ENCODE data around the gene ENHO.

Gene ENHO

DNA sequence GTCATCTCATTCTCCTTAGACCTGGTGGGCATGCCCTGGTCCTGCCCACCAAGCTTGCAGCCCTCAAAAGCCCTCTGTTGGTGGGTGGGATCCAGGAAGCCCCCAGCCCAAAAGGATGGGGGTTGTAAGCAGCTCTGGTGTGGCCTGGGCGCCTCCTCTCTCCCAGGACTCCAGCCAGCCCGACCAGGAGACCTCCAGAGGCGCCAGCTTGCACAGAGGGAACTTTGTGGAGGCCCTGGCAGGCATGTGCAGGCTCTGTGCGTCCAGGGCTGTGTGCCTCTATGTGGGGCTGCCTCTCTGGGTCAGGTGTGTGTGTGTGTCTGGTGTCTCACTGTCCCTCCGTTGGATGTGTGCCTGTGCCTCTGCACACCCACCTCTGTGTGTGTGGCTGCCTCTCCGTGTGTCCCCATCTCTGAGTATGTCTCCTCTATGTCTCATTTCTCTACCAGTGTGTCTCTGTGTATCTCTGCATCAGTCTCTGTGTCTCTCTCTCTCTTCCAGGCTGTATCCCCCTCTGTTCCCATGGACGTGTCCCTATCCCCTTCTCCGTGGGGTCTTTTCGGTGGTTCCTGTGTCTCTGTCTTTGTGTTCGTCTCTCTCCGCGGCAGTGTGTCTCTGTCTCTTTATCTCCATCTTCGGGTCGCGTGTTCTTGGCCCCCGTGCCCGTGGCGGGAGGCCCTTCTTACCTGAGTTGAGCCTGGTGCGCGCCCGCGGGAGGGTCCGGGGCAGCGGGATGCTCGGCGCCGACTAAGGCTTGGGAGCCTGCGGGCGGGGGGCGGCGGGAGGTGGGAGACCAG is 501 bp downstream of the ENHO start:
- DNase-seq: no peak

DNA sequence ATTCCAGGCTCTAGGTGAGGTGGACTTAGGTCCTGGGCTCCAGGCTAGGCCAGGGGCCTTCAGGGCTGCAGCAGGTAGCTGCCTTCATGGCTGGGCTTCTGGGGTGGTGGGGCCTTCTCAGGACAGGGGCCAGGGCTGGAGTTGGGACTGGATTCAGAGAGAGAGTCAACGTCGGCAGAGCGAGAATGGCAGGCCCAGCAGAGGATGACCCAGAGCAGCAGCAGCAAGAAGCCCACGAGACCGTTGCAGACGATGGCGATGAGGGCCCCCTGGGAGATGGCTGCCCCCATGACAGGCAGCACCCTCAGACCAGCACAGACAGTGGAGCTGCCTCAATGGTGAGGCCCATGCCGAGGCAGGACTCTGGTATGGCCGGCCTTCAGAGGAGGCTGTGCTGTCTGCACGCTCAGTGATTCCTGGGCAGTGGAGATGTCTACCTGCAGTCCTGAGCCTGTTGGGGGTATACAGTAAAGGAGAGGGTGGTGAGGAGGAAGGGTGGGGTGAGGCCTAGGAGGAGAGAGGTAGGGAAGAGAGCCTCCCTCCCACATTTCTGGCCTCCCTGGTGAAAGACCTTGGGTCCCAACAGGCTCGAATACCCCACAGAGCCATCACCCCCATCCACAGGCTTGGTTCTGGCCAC is 1.3 kb downstream of the ENHO start:
- DNase-seq: no peak

DNA sequence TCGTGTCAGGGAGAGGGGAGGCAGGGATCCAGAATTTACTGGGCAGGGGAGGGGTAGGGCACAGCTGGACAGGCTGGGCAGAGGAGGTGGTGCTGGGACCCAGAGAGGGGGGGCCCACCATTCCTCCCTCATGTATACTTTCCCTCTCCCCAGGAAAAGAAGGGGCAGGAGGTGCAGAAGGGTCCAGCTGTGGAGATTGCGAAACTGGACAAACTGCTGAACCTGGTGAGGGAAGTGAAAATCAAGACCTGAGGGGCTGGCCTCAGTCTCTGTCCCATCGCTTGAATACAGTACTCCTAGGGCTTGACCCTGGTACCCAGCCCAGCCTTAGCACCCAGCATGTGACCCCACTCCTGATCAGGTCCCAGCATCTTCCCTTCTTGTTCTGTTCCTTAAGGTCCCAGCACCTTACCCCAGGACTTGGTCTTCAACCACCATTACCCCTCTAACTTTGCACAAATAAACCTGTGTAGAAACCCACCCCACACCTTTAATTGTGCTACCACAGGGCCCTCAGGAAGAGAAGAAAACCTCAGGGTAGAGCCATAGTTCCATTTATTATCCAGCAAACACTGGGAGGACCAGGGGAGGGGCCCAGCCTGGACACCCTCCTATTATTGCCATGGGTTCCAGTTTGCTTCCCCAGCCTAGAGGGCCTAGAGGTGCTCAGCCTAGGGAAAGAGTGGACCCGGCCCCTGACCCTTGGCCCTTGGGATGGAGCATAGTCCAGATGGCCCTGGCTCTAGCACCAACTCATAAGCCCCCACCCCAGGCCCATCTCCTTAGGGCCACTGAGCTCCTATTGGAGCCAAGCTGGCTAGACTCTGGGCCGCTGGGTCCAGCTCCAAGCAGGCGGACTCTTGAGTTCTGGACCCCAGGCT is 2.0 kb downstream of the ENHO start:
- no peak for DNase-seq

DNA sequence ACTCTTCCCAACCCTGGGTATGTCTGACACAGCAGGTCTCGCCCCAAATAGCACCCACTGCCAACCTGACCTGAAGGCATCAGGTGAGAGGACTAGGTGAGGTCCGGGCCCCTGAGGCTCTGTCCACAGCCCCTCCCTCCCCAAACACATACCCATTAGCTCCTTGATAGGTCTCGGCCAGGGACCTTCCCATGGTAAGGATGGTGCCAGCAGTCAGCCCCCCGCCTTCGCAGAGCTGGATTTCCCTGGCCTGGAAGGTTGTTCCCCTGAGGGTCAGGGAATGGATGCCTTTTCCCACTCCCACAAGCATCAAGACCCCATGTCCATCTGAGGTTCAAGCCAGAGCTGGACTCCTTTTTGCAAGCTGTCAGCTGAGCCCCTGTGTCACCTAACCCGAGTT is 2.7 kb downstream of the ENHO start:
- DNase-seq: no peak

DNA sequence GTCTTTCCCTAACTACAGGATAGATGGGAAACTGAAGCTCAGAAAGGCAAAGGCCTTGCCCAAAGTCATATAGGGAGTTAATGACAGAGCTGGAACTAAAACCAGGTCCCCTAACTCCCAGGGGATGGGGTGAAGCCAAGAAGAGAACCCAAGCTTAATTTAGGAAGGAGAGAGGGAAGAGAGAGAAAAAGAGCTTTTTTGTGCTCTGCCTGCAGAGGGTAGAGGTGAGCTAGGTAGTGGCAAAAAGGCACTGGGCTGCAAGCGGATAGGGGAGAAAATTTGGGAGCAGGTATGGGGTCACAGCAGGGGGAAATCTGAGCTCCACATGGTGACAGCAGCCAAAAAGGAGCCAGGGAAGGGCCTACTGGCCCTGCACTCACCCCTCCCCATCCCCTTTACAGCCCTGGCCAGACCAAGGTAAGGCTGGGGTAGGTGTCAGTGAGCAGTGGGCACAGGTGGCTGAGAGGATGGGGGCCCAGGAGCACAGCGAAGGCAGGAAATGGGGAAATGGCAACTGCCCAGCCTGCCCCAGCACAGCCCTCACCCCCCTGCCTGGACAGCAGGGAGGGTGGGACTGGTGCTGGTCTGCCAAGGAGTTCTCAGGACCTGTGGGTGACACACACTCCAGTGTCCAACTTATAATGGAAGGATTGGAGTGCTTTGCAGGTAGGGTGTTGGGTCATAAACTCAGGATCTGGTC is 3.3 kb downstream of the ENHO start:
- DNase-seq: no peak

DNA sequence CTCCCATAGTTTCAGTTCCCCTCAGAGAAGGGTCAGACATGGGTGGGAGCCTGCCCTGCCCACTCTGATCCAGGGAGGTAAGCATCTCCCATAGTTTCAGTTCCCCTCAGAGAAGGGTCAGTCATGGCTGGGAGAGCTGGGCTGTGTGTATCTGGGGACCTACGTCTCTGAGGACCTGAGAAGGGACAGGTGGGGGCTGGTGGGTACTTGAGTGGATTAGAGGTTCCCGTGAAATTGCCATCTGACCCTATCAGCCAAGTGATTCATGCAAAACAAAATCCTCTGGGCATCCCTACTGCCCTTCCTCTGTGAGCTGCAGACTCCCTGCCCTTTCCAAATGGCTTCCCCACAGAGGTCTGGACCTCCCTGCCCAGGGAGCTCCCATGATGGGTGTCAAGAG is 3.9 kb downstream of the ENHO start:
- no peak for DNase-seq

DNA sequence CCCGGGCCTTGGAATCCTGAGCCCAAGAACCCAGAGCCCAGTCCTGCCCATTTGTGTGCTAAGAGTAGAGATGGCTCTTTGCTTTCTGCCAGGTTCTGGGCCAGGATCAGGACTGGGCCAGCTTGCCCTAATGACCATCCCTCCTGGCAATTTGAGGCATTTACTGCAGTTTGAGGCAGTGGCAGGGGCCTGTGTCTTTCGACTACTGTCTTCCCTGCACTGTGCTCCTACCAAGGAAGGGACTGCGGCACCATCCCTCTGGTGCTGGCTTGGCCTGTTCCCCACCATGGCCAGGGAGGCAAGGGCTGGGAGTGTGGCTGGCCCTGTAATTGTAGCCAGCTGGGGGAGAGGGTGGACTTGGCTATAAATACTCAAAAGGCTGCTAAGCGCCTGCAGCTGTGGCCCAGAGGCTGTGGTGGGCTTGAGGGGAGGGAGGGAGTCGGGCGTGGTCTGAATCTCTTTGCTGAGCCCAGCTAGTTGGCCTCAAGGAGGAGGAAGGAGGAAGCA is 4.6 kb downstream of the ENHO start:
- DNase-seq: no peak

DNA sequence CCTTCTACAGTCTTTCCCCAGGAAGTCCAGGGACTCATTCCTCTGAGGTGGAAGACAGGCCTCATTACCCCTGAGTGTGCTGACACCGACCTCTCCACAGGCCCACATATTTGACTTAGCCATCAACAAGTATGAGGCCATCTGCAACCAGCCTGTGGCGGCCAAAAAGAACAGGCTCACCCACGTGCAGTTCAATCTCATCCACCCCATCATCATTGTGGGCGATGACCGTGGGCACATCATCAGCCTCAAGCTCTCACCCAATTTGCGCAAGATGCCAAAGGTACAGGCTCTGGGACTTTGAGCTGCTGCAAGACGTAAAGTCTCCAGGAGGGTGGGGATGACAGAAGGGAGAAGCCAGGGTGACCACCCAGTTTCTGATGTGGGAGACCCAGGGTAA is 5.6 kb downstream of the ENHO start:
- no peak for DNase-seq

DNA sequence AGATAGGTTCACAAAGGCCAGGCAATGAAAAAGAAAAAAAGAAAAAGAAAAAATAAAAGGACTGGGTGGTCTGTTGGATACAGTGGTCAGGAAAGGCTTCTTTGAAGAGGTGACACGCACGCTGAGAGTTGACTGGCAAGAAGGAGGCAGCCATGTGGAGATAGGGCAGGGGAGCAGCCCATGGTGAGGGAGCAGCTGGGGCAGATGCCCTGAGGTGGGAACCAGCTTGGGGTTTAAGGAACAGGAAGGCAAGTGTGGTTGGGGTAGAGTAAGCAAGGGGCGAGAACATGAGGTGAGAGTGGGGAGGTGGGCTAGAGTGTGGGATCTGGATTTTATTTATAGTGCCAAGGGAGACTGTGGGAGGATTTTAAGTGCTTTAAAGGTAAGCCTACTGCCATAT is 6.8 kb downstream of the ENHO start:
- no peak for DNase-seq

DNA sequence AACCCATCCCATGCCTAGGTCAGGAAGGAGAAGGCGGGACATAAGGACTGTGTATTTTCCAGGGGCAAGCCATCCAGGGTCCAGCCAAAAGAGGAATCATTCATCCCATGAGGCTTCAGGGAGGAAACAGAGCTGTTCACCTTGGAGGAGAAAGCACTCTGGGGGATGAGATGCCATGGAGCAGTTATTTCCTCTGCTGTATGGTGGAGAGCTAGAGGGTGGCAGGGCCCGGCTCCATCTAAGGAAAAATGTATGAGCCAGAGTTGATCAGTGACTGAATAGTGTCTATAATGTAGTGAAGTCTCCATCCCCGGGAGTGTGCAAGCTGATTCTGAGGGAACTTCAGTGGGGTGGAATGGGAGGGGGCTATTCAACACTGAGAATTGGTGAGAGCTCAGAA is 8.0 kb downstream of the ENHO start:
- DNase-seq: no peak

DNA sequence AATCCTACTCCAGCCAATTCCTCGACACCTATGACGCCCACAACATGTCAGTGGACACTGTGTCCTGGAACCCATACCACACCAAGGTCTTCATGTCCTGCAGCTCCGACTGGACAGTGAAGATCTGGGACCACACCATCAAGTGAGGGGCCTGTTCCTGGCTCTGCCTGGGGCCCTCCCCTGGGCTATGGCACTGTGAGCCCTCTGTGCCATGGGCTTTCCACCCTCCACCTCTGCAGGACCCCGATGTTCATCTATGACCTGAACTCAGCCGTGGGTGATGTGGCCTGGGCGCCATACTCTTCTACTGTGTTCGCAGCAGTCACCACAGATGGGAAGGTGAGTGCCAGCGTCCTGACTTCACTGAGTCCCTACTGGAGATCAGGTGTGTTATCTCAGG is 8.4 kb downstream of the ENHO start:
- no peak for DNase-seq

DNA sequence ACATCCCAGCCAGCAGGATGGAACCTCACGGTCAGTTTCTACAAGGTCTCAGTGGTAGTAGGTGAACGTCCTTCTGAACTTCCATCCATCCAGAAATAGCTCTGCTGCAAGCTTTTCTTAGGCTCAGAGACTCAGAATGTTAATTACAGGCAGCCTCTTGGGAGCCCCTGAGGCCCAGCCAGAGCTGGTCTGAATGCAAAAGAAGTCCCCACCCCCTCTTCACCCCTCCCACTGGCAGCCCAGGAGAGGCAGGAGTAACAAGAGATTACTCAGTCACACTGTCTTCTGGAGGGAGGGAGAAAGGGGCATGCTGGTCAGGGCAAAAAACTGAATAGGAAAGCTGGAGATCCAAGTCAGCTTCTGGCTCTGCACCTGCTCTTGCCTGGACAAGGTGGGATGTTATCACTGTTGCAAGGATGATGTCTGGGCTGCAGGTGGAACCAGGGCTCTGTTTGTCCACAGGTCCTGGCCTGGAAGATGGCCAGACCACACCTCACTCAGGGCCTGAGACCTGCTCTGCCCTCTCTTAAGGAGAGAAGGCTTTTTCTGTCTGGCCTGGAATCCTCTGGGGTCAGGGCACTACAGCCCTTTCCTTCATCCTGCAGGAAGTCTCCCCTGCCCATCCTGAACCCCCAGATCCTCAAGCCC is 9.1 kb downstream of the ENHO start:
- DNase-seq: no peak

DNA sequence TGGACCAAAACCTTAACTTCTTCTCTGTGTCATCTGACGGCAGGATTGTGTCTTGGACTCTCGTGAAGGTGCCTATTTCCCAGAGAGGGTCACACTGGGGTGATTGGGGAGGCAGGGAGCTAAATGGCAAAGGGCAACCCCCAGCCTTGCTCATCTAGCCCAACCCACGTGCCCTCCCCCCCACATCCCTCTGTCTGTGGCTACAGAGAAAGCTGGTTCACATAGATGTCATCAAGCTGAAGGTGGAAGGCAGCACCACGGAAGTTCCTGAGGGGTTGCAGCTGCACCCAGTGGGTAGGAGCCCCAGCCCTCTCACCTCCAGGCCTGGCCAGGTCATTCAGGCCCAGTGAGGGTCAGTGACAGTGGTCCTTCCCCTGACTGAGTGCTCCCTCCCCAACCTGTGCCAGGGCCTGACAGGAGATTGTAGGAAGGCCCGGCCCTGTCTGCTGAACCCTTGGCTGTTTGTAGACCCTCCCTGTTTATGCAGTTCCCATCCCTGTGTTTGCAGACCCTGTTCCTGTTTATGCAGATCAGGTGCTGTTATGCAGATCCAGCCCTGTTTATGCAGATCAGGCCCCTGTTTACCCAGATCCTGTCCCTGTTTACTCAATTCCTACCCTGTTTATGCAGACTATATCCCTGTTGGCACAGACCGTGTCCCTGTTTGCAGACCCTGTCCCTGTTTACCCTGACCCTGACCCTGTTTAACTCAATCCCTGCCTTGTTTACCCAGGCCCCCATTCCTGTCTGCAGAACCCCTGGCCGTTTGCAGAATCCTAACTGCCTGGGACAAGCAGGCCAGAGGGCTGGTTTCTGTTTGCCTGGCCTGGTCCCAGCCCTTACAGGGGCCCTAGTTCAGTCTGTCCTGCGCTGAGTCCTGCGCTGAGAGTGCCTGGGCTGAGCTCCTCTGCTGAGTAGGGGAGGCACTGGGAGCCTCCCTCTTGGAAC is 10.4 kb downstream of the ENHO start:
- DNase-seq: no peak

DNA sequence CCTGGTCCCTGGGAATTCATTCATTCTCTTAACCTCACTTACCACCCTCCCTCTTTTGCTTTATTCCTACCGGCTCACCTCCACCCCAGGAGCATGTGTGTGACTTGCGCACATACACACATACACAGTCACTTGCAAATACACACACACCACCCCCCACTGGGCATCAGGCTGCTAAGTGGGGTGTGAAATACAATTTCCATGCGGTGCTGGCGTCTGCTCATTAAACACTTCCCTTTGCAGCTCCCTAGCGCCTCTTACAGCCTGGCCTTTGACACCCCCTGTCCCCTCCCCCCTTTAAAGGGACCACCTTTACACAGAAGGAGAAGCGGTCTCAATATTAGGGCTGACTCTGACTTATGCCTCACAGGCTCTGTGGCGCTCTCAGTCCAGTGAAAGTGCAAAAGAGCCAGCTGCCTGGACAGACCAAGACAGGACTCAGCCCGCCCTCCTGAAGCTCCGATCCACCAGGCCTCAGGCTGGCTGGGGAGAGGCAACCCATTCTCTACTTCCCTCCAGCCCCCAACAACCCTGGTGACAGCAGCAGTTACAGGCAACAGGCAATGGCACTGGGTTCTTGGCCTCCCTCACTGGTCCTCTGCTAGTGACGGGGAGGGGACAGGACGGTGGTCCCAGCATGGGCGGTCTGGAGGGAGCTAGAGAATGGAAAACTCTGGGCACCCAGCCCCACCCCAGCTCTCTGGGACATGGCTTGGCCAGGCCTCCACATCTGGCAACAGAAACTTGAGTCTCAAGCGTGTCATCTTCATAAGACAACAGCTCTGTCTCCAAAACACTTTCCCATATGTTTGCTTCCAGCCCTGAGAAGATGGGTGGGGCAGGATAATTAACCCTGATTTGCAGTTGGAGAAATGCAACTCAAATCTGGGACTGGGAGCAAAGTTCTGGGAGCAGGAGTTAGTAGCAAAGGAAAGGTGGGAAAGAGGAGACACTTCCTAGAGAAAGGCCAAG is 12.0 kb downstream of the ENHO start:
- no peak for DNase-seq

DNA sequence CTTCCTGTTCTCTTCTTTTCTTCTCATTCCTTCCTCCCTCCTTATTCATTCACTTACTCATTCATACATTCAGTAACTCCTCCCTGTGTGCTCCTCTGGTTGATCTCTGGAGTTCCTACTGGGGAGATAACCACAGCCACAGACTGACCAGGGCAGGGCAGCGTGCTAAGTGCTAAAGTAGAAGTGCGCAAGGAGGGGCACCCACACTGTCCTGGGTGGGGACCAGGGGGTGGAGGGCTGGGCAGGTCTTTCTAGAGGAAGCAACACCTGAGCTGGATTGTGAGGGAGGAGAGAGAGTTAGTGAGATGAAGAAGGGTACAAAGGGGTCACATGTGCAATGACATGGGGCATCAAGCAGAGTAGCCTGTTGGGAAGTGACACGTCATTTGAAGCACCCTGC is 13.8 kb downstream of the ENHO start:
- DNase-seq: no peak

DNA sequence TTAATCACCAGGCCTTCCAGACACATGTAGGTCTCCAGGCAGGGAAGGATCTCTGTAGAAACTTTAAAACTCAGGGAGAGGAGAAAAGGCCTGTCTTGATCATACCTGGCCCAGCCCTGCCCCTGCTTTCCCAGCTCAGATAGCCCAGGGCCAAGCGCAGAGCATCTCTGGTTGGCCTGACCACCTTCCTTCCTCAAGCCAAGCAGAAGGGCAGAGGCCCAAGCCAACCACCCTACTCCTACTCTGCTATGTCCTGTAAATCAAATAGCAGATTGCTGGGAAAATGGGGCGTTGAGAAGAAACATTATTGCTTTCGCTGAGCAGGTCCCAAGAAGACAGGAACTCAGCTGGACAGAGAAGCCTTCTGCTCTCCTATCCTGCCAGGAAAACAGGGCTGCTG is 14.3 kb downstream of the ENHO start:
- no peak for DNase-seq

DNA sequence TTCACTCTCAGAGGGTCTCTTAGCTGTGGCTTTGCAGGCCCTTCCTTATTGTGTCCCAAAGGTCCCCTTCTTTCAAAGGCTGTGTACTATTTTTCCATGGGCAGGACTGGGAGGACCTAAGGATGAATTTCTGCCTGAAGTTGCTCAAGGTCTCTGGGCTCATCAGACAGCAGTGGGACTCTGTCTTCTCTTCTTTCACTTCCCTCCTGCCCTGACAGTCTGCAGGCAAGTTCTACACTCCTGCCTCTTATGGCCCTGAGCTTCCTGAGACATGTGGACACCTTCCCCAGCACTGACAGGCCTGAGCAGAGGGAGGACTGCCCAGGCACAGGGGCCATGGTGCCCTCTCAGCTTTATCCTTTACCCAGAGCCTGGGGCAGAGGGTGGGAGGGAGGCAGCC is 14.8 kb downstream of the ENHO start:
- no peak for DNase-seq

DNA sequence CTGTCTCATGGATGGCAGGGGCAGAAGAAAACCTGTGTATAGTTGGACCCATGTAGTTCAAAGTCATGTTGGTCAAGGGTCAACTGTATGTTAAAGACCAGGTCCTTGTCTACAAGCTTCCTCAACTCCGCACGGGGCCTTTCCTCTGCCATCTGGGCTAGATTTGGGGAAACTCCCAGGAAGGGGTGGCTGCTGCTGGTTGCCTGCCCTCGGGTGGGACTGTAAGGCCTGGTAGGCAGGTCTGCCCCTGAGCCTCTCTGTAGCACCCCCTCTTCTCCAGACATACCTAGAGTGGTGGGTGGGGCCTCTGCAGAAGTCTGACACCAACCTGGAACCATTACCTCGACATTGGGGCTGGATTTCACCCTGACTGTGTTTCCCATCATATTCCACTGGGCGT is 15.2 kb downstream of the ENHO start:
- no peak for DNase-seq

DNA sequence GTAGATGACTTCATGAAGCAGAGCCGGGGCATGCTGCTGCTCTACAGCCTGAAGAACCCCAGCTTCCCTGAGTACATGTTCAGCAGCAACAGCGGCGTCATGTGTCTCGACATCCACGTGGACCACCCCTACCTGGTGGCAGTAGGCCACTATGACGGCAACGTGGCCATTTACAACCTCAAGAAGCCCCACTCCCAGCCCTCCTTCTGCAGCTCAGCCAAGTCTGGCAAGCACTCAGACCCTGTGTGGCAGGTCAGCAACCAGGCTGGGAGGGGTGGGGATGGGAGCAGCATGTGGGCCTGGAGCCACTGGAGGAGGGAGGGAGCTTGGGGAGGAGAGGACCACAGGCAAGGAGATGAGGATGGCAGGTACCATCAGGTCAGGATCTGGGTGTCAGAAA is 16.2 kb downstream of the ENHO start:
- DNase-seq: no peak
